ENCODE measurements around the gene NELFCD. TPM values are rescaled to one million over a fixed set of nuclear protein-coding genes. Genes with fewer than 3 reads are reported as not detected.
A peak's percentile ranks its signal among the peaks of the same experiment; 100 is the strongest.

NELFCD gene
- total RNA-seq, 1 donor from 2014 or later = 70.4 TPM

GRCh38 chr20:59043698-59044097 lies 62.6 kb downstream of the NELFCD start:
- Histone ChIP-seq H2AFZ (ENCODE audit: low read depth, low read length) (peak overlapping the region; percentile 19), H3K27me3 (ENCODE audit: insufficient read depth, low read length) (no peaks in the 10 kb centered on the region), H3K4me2 (ENCODE audit: low read length) (no peak overlapping the region), H3K9ac (ENCODE audit: low read length) (no peak overlapping the region), H3K9me3 (ENCODE audit: insufficient read depth, low read depth, low read length) (no peaks in the 10 kb centered on the region), H4K20me1 (ENCODE audit: insufficient read depth, low read length) (peaks cover 16% of the 10 kb centered on the region), H3K79me2 (ENCODE audit: insufficient read depth, low read length) (peaks cover 39% of the 10 kb centered on the region), H3K4me1 (ENCODE audit: insufficient read depth, low read length) (no peaks in the 10 kb centered on the region), H3K4me3 (ENCODE audit: insufficient read depth, low read depth, low read length) (no peak overlapping the region), H3K36me3 (ENCODE audit: insufficient read depth, low read length) (no peaks in the 10 kb centered on the region), H3K27ac (ENCODE audit: low read depth, low read length) (no peak overlapping the region)
- peak overlapping the region; percentile 42 for H3K4me3 Mint-ChIP-seq (ENCODE audit: unreplicated experiment)
- H3K4me1 Mint-ChIP-seq (ENCODE audit: low read depth, unreplicated experiment) = peaks cover 29% of the 10 kb centered on the region
- peaks cover 4% of the 10 kb centered on the region for H3K36me3 Mint-ChIP-seq (ENCODE audit: low read depth, unreplicated experiment)
- no peak for FAIRE-seq
- no peak overlapping the region for H3K27ac Mint-ChIP-seq (ENCODE audit: unreplicated experiment)
- no peaks in the 10 kb centered on the region for H3K27me3 Mint-ChIP-seq (ENCODE audit: low read depth, unreplicated experiment)
- peaks cover 2% of the 10 kb centered on the region for H3K9me3 Mint-ChIP-seq (ENCODE audit: unreplicated experiment)
- no peak for DNase-seq (ENCODE audit: low read depth)
- TF ChIP-seq EZH2 (IDR thresholded peaks at IDR 0.05; ENCODE audit: insufficient read depth, low read length) = no peak
- TF ChIP-seq, protein P1, sequence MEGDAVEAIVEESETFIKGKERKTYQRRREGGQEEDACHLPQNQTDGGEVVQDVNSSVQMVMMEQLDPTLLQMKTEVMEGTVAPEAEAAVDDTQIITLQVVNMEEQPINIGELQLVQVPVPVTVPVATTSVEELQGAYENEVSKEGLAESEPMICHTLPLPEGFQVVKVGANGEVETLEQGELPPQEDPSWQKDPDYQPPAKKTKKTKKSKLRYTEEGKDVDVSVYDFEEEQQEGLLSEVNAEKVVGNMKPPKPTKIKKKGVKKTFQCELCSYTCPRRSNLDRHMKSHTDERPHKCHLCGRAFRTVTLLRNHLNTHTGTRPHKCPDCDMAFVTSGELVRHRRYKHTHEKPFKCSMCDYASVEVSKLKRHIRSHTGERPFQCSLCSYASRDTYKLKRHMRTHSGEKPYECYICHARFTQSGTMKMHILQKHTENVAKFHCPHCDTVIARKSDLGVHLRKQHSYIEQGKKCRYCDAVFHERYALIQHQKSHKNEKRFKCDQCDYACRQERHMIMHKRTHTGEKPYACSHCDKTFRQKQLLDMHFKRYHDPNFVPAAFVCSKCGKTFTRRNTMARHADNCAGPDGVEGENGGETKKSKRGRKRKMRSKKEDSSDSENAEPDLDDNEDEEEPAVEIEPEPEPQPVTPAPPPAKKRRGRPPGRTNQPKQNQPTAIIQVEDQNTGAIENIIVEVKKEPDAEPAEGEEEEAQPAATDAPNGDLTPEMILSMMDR (IDR thresholded peaks at IDR 0.05; ENCODE audit: insufficient read depth, low read depth, low read length) = no peak

DNA sequence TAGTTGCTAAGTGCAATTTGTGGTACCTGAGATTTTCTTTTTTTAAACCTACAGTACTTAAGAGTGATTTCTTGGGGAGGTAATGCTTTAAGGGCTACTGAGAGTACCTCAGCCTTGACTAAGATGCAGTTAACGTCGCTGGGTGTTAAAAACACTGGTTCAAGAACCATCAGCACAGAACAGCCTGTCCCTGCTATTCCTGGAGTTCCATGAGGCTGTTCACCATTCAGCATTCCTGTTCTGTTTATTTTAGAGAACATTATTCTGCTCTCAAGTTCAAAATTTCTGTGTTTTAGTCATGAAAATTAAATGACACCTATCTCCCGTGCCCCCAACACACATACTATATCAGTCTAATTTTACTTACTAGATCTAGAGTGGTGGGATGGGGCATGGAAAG lies 63.2 kb downstream of the NELFCD start:
- H3K36me3 ChIP-seq (ENCODE audit: insufficient read depth, low read length) = no peaks in the 10 kb centered on the region
- no peak overlapping the region for H3K4me3 Mint-ChIP-seq (ENCODE audit: unreplicated experiment)
- DNase-seq (ENCODE audit: low read depth) (no peak), FAIRE-seq (no peak)
- peaks cover 4% of the 10 kb centered on the region for H3K36me3 Mint-ChIP-seq (ENCODE audit: low read depth, unreplicated experiment)
- H3K27ac ChIP-seq (ENCODE audit: low read depth, low read length) = no peak overlapping the region
- H3K4me1 ChIP-seq (ENCODE audit: insufficient read depth, low read length) = no peaks in the 10 kb centered on the region
- H3K9me3 ChIP-seq (ENCODE audit: insufficient read depth, low read depth, low read length) = no peaks in the 10 kb centered on the region
- peaks cover 25% of the 10 kb centered on the region for H3K4me1 Mint-ChIP-seq (ENCODE audit: low read depth, unreplicated experiment)
- no peak overlapping the region for H2AFZ ChIP-seq (ENCODE audit: low read depth, low read length)
- H4K20me1 ChIP-seq (ENCODE audit: insufficient read depth, low read length) = peaks cover 16% of the 10 kb centered on the region
- peaks cover 2% of the 10 kb centered on the region for H3K9me3 Mint-ChIP-seq (ENCODE audit: unreplicated experiment)
- no peak overlapping the region for H3K9ac ChIP-seq (ENCODE audit: low read length)
- H3K27ac Mint-ChIP-seq (ENCODE audit: unreplicated experiment) = no peak overlapping the region
- no peak overlapping the region for H3K4me3 ChIP-seq (ENCODE audit: insufficient read depth, low read depth, low read length)
- H3K4me2 ChIP-seq (ENCODE audit: low read length) = no peak overlapping the region
- H3K27me3 Mint-ChIP-seq (ENCODE audit: low read depth, unreplicated experiment) = no peaks in the 10 kb centered on the region
- no peak for TF ChIP-seq EZH2 (IDR thresholded peaks at IDR 0.05; ENCODE audit: insufficient read depth, low read length)
- H3K79me2 ChIP-seq (ENCODE audit: insufficient read depth, low read length) = peaks cover 33% of the 10 kb centered on the region
- no peaks in the 10 kb centered on the region for H3K27me3 ChIP-seq (ENCODE audit: insufficient read depth, low read length)

Other genes starting within 250 kb of the NELFCD start
- gene GNAS-AS1, start 130.4 kb upstream of the NELFCD start, total RNA-seq = 2.8 and 3.8 TPM in 2 replicates
- 1,937 and 2,003 TPM in 2 replicates for gene GNAS, start 128.5 kb upstream of the NELFCD start, total RNA-seq
- 112 and 126 TPM in 2 replicates for gene CTSZ, start 26.0 kb downstream of the NELFCD start, total RNA-seq
- not detected in 2 replicates for gene TUBB1, start 38.2 kb downstream of the NELFCD start, total RNA-seq
- 91.0 and 94.4 TPM in 2 replicates for gene ATP5F1E, start 51.1 kb downstream of the NELFCD start, total RNA-seq
- 55.1 and 68.8 TPM in 2 replicates for gene PRELID3B, start 61.5 kb downstream of the NELFCD start, total RNA-seq
- gene ZNF831, start 182.6 kb downstream of the NELFCD start, total RNA-seq = not detected in 2 replicates

Measured in astrocyte (in vitro differentiated cells and primary cell).